Inflammatory macrophage (primary cell): Measurements from ENCODE around the gene SIRT7.
A peak's percentile ranks its signal among the peaks of the same experiment; 100 is the strongest.

ENCODE experiments used
- DNase-seq, 2 donors: peaks; one replicate each; pipeline ENCODE4 v3.0.0-alpha.2; 2020 to 2022

Gene SIRT7

DNA sequence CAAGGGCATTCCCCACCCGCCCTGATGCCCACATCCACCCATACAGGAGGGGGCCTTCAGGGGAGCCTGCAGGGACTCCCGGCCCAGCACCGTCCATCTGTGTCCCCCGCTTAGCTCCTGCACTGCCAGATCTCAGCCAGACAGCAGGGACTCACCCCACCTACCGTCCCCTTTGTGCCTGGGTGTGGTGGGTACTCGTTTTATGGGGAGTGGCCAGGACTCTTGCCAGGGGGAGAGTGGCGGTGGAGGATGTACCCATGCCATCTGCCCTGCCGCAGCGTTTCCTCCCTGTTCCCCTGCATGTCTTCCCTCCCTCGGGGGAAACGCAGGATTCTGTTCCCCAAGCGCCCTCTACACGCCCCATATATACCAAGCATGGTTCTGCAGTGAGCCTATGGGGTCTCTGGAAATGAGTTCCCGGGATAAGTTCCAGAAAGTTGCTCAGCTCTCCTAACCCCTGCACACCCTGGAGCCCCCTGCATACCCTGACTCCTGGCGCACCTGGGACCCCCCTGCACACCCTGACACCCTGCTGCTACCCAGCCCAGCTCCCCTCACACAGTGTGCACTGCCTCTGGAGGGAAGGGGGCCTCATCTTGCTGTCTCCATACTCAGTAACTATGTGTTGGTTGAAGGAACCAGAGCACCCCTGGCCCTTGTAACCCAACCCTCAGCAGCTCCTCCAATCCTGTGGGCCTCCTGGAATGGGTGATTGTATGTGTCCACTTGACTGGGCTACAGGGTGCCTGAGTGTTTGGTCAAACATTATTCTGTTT lies 13.8 kb upstream of the SIRT7 start:
- DNase-seq: no peak

DNA sequence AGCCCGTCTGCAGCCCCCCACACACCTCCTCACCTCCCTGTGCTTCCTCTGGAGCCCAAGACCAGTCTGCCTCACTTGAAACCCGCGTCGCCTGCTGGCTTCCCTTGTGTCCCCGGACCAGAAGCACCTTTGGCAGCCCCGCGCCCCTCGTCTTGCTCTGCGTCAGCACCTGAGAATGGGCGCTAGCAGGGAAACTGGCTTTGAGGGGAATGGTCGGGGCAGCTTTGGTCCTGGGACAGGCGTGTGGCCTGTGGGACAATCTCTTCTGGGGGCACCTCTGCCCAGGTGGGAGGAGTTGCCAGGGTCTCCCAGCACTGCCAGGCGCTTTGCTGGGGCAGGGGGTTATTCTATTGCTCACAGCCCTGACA lies 13.2 kb upstream of the SIRT7 start:
- DNase-seq: no peak

DNA sequence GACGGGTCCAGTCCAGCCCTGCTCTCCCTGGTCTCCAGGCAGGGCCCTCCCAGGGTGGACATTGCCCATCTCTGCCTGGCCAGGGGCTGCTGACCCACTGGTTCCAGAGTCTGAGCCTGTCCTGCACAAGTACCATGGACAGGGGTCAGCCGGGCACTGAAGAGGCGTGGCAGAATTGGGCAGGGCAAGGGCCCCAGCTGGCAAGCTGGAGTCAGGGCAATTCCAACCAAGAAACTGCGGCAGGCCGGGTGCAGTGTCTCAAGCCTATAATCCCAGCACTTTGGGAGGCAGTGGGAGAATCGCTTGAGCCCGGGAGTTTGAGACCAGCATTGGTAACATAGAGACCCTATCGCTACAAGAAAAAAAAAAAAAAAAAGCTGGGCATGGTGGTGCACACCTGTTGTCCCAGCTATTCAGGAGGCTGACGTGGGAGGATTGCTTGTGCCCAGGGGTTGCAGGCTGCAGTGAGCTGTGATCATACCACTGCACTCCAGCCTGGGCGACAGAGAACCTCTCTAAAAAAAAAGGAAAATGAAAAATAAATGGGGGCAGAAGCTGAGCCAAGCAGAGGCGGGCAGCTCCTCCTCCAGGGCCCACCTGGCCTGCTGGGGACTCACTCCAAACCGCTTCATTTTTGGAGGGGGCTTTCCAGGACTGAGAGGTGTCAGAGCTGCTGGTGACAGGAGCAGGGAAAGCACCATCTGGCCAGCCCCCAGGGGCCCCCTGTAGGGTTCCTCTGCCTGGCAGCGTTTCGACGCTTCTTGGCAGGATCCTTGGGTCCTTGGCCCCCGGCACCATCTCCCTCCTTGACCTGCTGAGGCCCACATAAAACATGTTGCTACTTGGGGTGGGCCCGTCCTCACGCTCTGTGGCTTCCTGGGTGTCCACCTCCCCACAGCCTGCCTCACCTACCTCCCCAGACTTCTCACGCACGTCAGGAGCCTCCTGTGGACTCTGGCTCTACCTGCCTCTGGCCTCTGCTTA lies 12.5 kb upstream of the SIRT7 start:
- DNase-seq: no peak

DNA sequence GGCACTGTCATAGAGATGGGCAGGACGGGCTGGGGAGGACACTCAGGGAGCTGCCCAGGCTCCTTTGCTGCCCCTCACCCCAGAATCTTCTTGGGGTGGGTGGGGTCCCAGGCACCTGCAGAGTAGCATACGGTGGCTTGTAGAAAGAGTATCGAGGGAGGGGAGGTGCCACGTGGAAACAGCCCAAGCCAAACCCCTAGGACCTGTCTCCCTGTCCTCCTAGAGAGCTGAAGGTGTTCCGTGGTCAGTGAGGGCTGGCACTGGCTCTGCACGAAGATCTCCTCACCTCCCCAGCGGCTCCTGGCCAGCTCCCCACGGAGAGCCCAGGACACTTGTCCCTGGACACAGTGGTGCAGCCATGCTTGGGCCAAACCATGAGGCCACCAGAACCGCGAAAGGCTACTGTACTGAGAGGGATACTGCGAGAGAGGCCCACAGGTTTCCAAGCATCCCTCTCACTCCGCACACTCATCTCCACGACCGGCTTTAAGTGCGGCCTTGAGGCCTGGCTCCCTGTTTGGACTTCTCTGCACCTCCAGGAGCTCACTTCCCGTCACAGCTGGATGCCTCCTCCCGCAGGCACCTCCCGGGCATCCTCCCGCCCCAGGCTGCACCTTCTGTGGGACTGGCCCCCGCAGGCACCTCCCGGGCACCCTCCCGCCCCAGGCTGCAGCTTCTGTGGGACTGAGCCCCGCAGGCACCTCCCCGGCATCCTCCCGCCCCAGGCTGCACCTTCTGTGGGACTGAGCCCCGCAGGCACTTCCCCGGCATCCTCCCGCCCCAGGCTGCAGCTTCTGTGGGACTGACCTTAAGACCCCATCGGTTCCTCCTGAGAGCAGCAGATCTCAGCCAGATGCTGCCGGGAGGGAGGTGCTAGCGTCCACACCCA lies 11.5 kb upstream of the SIRT7 start:
- no peak for DNase-seq

DNA sequence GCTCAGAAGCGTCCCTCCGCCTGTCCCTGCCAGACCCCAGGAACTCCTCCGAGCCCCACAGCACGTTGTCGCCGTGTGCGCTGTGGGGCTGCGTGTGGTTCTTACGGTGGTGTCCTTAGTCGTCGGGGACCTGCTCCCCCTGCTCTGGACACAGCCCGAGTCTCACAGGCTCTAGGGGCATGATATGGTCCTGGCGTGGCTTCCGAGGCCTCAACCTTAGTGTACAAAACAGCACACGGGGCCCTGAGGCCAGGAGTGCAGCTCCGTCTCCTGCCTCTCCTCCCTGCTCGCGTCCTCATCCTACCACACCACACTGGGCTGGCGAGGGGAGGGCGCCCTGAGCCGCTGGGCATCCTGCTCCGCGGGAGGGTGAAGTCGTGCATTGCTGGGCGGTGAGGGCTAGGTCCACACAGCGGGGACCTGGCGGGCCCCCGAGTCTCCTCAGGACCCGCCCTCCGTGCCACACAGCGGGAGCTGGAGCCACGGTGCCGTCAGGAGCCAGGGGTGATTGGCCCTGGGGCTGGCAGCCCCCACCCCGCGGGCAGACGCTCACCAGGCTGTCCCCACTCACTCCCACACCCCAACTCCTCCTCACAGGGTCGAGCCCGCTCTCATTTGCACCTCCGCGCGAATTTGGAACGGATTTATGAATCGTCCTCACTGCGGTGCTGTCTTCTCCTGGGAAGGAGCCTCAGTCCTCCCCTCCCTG lies 10.7 kb upstream of the SIRT7 start:
- no peak for DNase-seq

DNA sequence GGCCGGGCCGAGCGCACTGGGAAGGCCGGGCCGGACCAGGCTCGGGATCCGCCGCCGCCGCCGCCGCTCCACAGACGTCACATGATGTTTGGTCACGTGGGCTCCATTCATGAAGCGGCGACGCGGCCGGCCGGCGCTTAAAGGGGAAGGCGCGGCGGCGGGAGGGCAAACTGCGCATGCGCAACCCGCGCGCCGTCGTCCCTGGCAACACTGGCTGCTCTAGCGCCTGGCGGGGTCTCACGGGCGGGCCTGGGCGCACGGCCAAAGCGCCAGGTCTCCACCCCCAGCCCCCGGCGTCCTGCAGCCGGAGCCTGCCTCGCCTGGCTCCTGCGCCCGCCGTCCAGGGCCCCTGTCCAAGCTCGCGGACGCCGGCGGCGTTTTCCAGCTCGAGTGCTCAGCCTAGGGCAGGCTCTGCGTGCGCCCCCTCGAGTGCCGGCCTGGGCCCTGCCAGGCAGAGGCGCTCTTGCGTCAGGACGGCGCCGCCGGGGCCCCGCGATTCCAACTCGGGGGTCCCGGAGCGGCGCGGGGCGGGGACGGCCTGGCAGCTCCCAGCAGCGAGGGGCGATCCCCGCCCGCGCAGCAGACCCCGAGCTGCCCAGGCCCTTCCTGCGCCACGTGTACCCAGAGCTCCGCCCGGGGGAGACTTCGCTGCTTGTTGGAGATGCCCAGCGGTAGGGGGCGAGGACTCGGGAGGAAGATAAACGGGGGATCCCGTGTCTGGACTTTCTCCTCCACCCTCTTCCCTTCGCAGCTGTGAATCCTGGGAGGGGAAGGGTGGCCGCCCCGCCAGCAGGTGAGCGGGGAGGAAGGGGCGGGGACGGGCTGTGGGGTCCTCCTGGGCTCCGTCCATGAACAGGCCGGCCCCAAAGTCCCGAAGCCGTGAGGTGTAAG lies 9.9 kb upstream of the SIRT7 start, which contains the start of gene MAFG:
Gene MAFG (minus strand): TSS at position 83 of the 891 bp plus-strand sequence. CDS start 4,550 bp downstream, outside the sequence.
- DNase-seq: peak; percentile 91 to 95

DNA sequence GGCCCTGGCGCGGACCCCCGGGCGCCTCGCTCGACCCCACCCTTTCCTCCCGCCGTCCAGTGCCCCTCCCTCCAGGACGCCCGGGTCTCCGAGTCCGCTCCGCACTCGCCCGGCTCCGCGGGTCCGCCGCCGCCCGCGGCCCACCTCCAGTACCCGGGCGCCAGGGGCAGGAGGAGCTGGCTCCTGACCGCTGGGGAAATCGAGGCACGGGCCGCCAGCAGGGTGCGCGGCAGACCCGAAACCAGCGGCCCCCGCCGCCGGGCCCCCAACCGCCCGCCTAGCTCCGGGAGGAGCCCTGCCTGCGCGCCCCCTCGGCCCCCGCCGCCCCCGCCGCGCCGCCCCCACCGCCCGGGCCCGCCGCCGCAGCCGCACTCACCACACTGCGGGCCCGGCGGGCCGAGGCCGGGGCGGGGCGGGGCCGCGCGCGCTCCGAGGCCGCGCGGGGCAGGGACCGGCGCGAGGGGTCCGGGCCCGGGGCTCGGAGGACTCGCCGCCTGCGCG lies 9.2 kb upstream of the SIRT7 start:
- no peak for DNase-seq

DNA sequence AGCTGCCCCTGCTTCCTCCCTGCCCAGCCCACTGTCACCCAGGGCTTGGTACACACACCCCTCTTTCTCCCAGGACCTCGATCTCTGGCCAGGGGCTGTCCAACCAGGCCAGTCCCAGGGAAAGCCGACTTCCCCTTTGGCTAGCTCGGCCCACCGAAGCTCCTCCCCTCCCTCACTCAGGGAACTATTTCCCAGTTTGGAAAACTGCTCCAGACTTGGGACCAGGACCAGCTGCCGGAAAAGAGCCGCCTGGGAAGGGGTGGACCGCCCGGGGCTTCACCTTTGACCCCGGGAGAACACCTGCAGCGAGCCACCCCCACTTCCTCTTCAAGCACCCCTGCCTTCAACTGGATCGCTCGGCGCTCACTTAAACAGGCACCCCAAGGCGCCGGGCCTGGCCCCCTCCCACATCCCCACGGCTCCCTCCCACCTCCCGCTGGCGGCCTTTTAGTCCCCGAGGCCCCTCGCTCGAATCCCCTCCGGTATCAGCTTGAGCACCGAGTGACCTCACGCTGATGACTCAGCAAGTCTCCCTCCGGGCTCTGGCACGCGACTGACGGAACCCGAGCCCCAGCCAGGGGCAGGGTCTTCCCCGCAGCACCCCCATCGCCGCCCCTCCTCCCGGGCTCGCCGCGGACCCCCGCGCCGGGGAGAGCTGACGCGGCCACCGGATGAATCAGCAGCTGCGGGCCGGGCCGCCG lies 8.6 kb upstream of the SIRT7 start:
- peak; percentile 77 to 84 for DNase-seq

DNA sequence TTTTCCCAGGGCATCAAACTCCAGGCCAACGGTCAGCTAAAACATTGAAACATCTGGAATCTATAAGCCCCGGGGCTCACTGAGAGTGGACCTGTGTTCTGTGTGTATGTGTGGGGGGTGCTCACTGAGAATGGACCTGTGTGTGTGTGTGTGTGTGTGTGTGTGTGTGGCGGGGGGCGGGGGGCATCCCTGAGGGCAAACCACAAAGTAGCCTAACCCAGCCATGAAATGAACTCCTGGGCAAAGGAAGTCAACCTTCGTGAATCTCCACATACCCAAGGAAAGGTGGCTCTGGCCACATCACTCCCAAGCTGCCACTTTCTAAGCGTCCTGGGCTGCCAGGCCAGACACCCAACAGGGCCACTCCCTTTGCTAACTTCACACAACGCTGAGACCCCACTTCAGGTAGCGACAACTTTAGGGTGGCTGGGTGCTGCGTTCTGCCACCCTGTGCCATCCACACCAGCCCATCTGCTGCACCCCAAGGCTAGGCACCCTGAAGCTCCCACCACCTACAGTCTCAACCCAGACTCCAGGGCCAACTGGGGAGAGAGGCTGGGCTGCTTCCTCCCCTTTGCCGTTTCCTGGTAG lies 8.0 kb upstream of the SIRT7 start:
- DNase-seq: no peak

DNA sequence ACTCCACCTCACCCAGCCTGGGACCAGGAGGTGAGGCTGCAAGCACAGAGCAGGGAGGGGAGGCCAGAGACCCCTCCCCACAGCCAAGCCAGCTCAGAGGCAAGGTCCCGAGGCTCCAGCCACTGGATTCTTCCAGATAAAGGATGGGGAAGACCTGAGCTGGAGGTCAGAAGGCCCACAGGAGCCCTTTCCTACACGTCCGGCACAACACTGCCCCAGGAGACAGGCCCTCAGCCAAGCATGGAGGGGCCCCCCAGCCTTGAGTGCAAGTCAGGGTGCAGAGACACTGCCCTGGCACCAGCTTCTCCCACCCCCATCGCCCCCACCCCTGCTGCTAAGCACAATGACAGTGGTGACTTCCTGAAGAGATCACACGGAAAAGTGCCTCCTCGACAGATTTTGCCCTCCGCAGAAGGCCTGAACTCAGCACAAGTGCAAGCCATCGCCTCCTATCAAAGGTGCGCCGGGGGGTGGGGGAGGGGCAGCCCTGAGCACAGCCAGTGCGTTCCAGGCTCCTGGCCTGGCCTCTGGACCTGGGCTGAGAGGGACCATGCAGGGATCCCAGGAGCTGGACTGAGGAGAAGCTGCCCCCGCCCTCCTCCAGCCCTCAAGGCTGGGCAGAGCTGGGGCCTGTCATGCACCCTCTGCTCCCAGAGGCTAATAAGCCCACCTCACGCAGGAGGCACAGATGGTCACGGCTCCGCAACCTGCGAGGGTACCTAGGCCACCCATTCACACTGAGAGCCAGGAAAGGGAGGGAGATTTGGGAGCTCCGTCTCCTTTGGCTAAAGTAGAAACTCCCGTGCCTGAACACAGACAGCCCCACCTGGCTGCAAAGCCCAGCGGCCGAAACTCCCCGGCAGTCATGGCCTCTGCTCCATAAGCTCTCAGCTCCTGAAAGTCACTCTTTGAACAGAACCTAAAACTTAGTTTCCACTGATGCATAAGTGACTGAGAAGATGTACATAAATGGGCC lies 6.9 kb upstream of the SIRT7 start:
- peak in 1 of 2 donors; percentile 16 for DNase-seq

DNA sequence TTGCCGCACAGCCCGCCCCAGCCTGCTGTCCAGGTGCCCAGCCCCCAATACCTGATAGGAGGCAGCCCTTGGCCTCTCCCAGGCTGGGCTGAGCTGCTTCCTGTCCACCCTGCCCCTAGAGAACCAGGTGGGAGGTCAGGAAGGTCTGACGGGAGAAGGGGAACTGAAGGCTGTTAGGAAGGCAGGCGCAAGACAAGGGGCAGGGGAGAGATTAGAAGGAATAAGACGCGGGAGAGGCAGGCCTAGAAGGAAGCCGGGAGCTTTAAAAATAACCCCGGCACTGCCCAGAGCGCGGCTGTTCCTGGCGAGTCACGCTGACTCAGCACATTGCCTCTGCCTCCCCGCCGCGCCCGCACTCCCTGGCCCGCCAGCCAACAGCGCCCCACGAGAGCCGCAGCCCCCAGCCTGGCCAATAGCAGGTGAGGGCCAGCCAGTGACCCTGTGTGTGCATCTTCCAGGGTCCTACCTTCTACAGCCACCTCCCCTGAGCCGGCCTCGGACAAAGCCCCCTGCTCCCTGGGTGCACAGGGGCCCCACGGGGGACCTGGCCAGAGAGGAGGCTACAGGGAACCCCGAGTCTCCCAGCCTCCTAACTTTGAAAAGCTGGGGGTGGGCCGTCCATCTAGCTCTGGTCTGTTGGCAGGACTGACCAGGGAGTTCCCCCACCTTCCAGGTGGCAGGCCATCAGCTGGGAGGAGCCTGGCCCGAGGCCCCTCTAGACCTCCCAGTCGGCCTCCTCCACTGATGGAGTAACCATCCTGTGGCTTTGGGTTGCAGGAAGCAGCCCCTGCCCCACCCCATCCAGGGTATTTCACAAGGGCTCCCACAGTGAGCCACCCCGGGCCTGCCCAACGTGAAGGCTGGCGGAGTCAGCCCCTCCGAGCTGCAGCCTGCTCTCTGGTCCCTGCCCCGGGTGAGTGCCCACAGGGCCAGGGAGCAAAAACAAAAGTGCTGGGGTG lies 5.6 kb upstream of the SIRT7 start:
- peak; percentile 85 for DNase-seq

DNA sequence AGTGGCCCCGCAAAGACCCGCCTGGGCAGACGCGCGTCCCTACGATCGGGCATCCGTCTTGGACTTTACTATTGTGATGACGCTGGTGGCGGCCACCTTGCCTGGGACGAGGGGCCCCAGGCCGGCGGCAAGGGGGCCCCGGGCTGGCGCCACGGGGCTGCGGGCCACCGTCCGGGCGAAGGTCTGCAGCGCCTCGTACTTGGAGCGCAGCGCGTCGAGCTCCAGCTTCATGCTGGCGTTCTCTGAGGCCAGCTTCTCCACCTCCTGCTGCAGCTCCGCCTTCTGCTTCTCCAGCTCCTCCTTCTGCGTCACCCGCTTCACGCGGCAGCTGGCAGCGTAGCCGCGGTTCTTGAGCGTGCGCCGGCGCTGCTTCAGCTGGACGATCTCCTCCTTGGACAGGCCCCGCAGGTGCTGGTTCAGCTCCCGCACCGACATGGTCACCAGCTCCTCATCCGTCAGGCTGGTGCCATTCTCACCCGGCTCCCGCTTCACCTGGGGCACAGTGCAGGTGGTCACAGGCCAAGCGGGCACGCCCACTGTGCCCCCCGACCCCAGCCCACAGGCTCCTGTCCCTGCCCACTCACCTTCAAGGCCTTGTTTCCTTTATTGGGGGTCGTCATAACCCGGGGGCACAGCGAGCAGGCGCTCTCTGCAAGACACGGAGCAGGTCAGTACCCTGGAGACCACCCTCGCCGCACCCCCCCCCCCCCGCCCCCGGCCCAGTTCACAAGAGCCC lies 4.8 kb upstream of the SIRT7 start:
- no peak for DNase-seq

DNA sequence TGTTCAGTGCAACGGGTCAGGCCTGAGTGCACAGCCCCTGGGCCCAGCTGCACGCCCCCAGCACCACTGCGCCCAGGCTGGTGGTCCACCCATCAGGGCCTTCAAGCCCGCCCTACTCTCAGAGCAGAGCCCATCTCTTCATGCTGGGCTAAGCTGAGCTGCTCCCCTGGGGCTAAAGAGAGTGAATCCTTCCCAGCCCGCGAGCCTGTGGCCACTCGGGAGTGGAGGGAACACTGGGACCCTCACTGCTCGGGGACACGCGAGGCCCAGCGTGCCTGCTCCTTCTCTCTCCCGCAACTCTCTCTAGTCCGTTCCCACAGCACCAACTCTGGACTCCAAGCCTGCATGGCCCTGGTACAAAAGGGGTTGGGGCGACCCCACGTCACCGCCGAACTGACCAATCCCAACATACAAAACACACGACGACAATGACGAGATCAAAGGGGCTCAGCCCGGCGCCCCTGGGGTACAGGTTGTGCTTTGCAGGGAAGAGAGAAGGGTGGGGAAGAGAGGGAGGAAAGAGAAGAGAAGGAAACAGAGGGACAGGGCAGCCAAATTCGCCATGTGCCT lies 4.1 kb upstream of the SIRT7 start:
- no peak for DNase-seq

DNA sequence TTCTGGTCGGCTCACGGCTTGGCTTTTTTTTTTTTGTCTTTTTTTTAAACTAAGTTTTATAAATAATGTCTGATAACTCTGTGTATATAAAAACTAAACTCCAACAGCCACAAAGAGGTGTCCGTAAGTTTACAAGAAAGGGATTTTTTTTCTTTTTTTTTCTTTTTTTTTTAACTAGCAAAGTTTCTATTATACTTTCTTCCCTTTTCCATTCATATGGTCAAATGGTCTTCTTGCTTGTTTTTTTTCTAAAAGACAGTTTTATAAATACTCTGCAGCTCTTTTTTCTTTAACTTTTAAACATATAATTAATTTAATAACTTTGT lies 3.5 kb upstream of the SIRT7 start:
- no peak for DNase-seq

DNA sequence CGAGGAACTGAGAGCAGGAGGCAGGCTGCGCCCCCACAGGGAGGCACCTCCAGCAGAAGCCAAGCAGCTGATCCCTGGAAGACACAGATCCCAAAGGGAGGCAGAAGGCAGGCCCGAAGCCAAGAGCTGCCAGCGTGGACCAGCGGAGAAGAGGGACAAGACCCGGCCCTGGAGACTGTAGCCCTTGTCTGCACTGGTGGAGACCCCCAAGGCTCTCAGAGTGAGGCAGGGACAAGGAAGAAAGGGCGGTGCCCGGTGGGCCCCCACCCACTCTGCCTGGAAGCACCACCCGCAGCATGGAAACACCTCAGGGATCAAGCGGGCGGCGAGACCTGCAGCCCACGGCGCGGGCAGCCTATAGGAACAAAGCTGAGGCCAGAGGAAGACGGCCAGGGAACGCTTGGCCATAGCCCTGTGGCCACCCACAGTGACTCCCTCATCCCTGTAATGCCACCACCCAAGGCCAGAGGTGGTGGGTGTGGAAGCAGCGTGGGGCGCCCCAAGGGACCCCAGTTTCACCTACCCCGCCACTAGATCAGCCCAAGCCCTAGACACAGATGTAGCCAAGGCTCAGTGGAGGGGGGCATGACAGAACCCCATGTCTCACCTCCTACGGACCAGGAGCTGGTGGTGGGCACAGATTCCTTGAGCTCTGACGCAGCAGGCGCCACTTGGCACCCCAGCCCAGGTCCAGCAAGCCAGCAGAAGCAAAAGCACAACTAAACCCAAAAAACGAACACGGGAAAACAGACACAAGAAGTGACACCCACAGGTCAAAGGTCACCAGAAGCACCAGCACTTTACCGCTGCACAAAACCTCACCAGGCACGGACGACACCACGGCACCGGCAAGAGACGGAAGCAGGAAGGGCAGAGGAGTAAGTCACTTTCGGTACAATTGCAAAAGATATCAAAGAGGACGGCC lies 2.9 kb upstream of the SIRT7 start:
- peak; percentile 62 to 75 for DNase-seq
